Measurements from ENCODE around the gene HECTD4.
"Not testable (repeated sequence)": the region's sequence is repeated elsewhere in the genome, so short reads cannot be mapped to it uniquely, and the experiment has no call there.

Gene HECTD4

GRCh38 chr12:112406519-112407488 lies 24.6 kb upstream of the HECTD4 start:
- in situ Hi-C loops (cut with MboI; ENCODE audit: low sequenced_read_pairs), result no loop called here

DNA sequence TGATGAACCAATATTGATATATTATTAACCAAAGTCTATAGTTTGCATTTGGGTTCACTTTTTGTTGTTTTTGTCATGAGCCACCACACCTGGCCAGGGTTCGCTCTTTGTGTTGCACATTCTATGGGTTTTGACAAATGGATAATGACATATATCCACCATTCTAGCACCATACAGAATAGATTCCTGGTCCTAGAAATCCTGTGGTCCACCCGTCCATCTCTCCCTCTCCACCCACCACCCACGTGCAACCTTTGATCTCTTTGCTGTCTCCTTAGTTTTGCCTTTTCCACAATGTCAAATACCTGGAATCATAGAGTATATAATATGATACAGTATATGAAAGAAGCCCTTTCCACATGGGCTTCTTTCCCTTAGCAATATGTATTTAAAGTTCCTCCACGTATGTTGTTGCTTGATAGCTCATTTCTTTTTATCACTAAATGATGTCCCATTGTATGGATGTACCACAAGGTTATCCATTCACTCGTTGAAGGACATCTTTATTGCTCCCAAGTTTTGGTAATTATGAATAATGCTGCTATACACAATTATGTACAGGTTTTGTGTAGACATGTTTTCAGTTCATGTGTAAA lies 19.8 kb upstream of the HECTD4 start:
- in situ Hi-C loops (cut with MboI; ENCODE audit: low sequenced_read_pairs), result no loop called here

DNA sequence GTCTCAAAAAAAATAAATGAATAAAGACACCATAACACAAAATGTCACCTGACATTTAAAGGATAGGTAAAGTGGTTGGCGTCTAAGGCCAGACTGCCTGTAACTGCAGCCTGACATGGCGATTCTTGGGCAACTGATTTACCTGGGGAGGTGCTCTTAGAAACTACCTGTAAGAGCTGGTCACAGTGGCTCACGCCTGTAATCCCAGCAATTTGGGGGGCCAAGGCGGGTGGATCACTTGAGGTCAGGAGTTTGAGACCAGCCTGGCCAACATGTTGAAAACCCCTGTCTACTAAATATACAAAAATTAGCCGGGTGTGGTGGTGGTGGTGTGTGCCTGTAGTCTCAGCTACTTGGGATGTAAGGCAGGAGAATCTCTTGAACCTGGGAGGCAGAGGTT lies 18.8 kb upstream of the HECTD4 start:
- in situ Hi-C loops (cut with MboI; ENCODE audit: low sequenced_read_pairs), result no loop called here

DNA sequence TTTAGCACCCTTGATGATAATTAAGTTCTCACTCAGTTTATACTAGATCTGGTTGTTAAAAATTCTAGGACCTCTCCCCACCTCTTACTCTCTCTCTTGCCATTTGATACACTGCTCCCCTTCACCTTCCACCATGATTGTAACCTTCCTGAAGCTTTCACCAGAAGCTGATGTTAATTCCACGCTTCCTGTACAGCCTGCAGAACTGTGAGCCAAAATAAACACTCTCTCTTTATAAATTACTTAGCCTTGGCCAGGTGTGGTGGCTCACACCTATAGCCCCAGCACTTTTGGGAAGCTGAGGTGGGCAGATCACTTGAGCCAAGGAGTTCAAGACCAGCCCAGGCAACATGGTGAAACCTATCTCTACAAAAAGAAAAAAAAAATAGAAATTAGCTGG lies 11.1 kb upstream of the HECTD4 start:
- in situ Hi-C loops (cut with MboI; ENCODE audit: low sequenced_read_pairs), result no loop called here

DNA sequence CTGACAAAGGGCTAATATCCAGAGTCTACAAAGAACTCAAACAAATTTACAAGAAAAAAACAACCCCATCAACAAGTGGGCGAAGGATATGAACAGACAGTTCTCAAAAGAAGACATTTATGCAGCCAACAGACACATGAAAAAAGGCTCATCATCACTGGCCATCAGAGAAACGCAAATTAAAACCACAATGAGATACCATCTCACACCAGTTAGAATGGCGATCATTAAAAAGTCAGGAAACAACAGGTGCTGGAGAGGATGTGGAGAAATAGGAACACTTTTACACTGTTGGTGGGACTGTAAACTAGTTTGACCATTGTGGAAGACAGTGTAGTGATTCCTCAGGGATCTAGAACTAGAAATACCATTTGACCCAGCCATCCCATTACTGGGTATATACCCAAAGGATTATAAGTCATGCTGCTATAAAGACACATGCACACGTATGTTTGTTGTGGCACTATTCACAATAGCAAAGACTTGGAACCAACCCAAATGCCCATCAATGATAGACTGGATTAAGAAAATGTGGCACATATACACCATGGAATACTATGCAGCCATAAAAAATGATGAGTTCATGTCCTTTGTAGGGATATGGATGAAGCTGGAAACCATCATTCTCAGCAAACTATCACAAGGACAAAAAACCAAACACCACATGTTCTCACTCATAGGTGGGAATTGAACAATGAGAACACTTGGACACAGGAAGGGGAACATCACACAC lies 7.9 kb upstream of the HECTD4 start:
- in situ Hi-C loops (cut with MboI; ENCODE audit: low sequenced_read_pairs), result not testable (repeated sequence)

- in situ Hi-C loops (cut with MboI; ENCODE audit: low sequenced_read_pairs), result no loop called here
Observed at GRCh38 chr12:112389228-112389627, 7.0 kb upstream of the HECTD4 start.

DNA sequence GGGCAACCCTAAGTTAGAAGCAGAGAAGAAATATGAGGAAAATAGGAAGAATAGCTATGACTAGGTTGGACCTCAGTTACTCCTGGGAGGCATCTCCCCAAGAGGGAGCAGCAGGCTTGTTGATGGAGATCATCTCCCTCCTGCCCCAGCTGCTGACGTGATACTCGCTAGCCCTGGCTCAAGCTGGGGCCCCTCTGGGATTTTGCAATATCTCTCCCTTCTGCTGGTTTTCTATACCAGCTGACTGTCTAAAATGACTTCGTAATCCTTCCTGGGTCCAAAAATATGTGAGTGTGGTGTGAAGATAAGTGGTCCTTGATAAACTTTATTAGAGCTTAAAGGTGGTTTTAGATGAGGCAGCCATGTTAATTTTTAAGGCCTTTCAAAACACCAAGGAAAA lies 4.5 kb upstream of the HECTD4 start:
- in situ Hi-C loops (cut with MboI; ENCODE audit: low sequenced_read_pairs), result no loop called here

DNA sequence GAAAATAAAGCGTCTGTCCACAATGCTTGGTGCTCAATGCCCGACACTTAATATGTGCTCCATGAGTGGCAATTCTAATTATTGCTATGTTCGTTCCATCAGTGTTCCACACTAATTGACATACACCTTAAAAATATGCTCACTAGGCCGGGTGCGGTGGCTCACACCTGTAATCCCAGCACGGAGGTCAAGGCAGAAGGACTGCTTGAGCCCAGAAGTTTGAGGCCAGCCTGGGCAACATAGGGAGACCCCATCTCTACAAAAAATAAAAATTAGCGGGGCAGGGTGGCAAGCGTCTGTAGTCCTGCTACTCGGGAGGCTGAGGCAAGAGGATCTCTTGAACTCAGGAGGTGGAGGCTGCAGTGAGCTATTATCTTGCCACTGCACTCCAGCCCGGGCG lies 635 bp upstream of the HECTD4 start:
- in situ Hi-C loops (cut with MboI; ENCODE audit: low sequenced_read_pairs), result no loop called here

GRCh38 chr12:112381406-112381882 lies 787 bp downstream of the HECTD4 start:
- in situ Hi-C loops (cut with MboI; ENCODE audit: low sequenced_read_pairs), result no loop called here

- in situ Hi-C loops (cut with MboI; ENCODE audit: low sequenced_read_pairs), result no loop called here
Observed at GRCh38 chr12:112380663-112381405, 1.4 kb downstream of the HECTD4 start.

DNA sequence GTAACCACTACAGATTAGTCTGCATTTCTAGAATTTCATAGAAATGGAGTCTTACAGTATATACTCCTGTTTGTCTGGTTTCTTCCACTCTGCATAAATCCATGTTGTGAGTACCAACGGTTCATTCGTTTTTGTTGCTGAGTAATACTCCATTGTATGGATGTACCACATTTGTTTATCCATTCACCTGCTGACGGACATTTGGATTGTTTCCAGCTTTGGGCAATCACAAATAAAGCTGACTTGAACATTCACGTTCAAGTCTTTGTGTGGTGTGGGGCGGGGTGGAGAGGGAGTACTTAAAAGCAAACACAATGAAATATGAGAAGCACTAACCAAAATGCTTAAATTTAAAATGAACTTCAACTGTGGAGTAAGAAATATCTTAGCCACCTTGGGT lies 7.1 kb downstream of the HECTD4 start:
- in situ Hi-C loops (cut with MboI; ENCODE audit: low sequenced_read_pairs), result no loop called here

DNA sequence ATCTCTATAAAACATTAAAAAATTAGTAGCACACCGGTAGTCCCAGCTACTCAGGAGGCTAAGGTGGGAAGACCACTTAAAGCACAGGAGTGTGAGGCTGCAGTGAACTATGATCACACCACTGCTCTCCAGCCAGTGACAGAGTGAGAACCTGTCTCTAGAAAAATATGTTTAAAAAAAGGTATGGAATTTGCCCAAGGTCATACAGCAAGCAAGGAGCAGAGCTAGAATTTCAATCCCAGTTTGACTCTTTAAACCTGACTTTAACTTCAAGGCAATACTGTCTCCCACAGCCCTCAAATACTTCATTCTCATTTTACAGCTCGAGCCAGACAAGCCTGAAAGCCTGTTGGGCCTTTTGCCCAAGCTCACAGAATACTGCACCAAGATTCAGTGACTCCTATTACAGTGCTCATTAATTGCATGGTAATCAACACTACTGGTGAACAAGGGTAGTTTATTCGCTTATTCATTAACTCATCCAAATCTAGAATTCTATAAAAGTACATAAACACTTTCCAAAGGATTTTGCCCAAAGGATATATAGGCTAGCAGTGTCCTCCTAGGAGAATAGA lies 8.0 kb downstream of the HECTD4 start:
- in situ Hi-C loops (cut with MboI; ENCODE audit: low sequenced_read_pairs), result no loop called here

GRCh38 chr12:112370868-112371510 lies 11.2 kb downstream of the HECTD4 start:
- in situ Hi-C loops (cut with MboI; ENCODE audit: low sequenced_read_pairs), result no loop called here

DNA sequence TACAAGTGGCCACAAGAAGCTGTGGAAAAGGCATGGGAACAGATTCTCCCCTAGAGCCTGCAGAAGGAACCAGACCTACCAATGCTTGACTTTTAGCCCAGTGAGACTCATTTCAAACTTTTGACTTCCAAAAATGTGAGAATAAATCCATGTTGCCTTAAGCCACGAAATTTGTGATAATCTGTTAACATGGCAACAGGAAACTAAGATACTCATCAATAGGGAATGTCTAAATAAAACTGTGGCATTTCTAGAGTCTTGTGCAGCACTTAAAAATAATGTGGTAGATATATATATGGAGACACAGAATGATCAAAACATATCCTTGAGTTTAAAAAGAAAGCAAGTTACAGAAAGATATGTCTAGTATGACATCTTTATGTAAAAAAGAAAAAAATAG lies 12.0 kb downstream of the HECTD4 start:
- in situ Hi-C loops (cut with MboI; ENCODE audit: low sequenced_read_pairs), result no loop called here

DNA sequence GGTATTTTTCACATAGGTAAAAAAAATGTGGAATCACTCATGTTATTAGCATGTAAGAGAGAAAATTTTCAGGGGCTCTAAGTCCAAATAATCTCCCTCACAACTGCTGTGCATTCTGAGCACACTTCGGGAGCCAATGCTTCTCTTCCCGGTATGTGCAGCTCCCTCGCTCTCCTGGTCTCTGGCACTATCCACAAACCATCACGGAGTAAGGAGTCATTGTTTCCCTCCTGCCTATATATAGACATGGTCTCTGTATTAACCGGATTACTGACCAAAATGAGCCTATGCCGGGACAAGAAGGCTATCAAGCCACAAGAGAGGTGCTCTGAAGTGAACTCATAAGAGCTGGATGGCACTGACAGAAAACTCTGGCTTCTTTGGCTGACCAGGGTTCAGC lies 13.4 kb downstream of the HECTD4 start:
- in situ Hi-C loops (cut with MboI; ENCODE audit: low sequenced_read_pairs), result no loop called here

DNA sequence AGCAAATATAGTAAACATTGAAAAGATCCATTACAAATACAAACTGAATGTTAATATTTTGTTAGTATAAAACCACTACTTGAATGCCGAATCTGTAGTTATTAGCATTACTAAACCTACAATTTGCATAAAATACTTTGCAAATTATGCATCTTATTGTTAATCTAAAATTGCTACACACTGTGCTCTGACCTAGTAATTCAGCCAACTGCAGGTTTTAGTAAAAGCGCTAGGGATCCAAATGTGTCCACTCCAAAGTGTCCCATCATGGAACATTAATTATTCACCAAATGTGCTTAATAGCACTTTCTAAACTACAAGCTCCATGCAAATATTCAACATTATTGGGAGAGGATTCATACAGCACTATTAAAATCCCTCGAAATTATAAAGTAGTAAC lies 14.3 kb downstream of the HECTD4 start:
- in situ Hi-C loops (cut with MboI; ENCODE audit: low sequenced_read_pairs), result no loop called here

- in situ Hi-C loops (cut with MboI; ENCODE audit: low sequenced_read_pairs), result no loop called here
Observed at GRCh38 chr12:112362310-112362709, 19.9 kb downstream of the HECTD4 start.

DNA sequence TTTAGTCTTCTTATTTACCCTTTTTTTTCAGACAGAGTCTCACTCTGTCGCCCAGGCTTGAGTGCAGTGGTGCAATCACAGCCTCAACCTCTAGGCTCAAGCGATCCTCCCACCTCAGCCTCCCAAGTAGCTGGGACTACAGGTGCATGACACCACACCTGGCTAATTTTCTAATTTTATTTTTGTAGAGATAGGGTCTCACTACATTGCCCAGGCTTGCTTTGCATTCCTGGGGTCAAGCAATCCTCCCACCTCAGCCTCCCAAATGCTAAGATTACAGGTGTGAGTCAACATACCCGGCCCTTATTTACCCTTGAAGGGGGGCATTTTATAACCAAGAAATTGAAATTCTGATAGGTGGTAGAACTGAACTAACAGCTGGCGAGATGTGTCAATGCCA lies 21.0 kb downstream of the HECTD4 start:
- in situ Hi-C loops (cut with MboI; ENCODE audit: low sequenced_read_pairs), result no loop called here

DNA sequence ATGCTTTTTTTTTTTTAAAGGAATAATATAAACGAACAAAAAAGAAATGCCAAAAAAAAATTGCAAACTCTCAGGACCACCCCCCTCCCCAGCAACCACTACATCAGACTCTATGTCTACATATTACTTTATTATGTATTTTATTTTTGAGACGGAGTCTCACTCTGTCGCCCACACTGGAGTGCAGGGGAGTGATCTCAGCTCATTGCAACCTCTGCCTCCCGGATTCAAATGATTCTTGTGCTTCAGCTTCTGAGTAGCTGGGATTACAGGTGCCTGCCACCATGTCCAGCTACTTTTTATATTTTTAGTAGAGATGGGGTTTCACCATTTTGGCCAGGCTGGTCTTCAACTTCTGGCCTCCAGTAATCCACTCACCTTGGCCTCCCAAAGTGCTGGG lies 22.9 kb downstream of the HECTD4 start:
- in situ Hi-C loops (cut with MboI; ENCODE audit: low sequenced_read_pairs), result no loop called here

GRCh38 chr12:112357214-112357613 lies 25.0 kb downstream of the HECTD4 start:
- in situ Hi-C loops (cut with MboI; ENCODE audit: low sequenced_read_pairs), result no loop called here
